D721Med (cell line): Measurements from ENCODE around the gene BMPER.

Experiments used
- DNase-seq: peaks from one replicate; pipeline ENCODE4 v3.0.0; 2011; ENCODE audit warnings: low spot score; ENCODE audit not compliant: insufficient read length
- FAIRE-seq: peaks from 2 replicates; lab custom pipeline; 2011; peaks lifted over from hg19 to GRCh38; lab: Jason Lieb, UNC
- CTCF ChIP-seq: IDR thresholded peaks from 2 replicates; pipeline ENCODE4 v1.5.1; 2012; ENCODE audit warnings: mild to moderate bottlenecking, control low read depth; ENCODE audit not compliant: insufficient read depth; ENCODE audit errors: missing control alignments

The BMPER gene

GRCh38 chr7:33902746-33903145 lies 2.6 kb upstream of the BMPER start:
- DNase-seq (no peak), FAIRE-seq (no peak)
- no peak for TF ChIP-seq CTCF

DNA sequence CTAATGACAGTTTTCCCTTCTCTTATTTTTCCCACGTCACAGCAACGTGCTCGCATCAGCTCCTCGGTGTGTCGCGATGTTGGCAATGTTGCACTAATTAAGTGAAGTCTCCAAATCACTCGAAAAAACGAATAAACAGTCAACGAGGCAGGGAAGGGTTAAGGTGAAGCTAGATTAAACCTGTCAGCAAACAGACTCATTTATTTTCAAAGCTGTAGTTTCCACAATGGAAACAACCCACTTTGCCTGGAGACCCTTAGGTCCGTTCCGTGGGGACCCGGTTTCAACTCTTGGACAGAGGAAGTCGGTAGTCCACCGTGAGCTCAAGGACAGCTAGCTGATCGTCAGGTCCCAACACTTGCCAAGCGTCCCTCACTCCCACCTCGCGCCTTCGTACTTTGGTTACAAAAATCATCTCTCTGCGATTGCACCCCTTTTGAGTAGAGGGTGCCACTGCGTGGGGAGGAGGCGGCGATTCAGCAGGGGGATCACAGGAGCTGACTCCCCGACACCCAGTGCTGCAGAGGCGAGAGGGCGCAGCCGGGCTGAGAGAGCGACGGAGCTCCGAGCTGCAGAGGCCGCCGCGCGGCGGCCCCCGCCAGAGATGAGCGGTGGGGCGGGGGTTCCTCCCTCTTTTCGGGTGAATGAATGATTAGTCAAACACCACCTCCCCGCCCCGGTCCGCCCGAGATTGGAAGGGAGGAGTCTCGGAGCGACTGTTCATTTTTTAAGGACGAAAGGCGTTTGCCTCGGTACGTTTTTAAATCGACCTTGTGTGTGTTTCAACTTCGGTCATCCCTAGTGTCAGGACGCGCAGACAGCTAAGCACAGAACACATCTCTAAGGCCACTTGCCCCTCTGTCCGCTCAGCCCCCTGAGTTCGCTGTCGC lies 1.3 kb upstream of the BMPER start:
- DNase-seq = no peak
- TF ChIP-seq CTCF = no peak
- FAIRE-seq = no peak

- peak; percentile 25 for TF ChIP-seq CTCF
- FAIRE-seq = no peak
- DNase-seq = no peak
These were observed 504 bp upstream of the BMPER start for GRCh38 chr7:33904681-33905388.

GRCh38 chr7:33906697-33907096 lies 1.4 kb downstream of the BMPER start:
- FAIRE-seq = no peak
- no peak for TF ChIP-seq CTCF
- DNase-seq = no peak

- TF ChIP-seq CTCF = no peak
- DNase-seq = no peak
- FAIRE-seq = no peak
These were observed 2.3 kb downstream of the BMPER start for GRCh38 chr7:33907625-33908024.

- FAIRE-seq = no peak
- peak; percentile 21 for TF ChIP-seq CTCF
- no peak for DNase-seq
These were observed 4.0 kb downstream of the BMPER start for GRCh38 chr7:33909318-33909717.

DNA sequence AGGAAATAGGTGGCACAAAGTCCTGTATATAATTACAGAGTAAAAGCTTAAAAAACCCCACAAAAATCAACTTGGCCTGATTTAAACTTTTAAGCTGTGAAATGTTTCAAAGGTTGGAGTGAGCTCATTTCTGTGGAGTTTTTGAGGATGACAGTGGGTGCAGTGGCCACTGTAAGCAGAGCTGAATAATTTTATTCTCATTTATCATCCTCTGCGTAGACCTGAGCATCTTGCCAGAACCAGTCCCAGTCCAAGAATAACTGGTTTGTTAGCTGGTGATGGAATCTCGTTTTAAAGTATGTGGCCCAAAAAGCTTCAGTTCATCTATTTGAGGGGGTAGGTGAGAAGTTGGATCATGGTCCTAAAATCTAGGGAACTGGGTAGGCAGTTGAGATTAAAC lies 4.4 kb downstream of the BMPER start:
- no peak for DNase-seq
- no peak for FAIRE-seq
- TF ChIP-seq CTCF = no peak
